Lower leg skin (tissue), 4 donors: ENCODE data around the gene CTBP2. TPM values are rescaled to one million over a fixed set of nuclear protein-coding genes. Genes with fewer than 3 reads are reported as not detected.
A peak's percentile ranks its signal among the peaks of the same experiment; 100 is the strongest.

ENCODE experiments used
- DNase-seq, 2 donors: peaks; one replicate each; pipeline ENCODE4 v3.0.0-alpha.2; 2019; ENCODE audit warnings: low spot score in 2 of 2
- H3K4me3 ChIP-seq: fragments of 200-600 bp; sonication (generic); 2 replicates; pipeline ENCODE4 v1.5.1; 2017; ENCODE audit warnings: mild to moderate bottlenecking, low read depth; ENCODE audit not compliant: poor library complexity, severe bottlenecking
- POLR2A ChIP-seq, 2 donors: fragments of 450-650 bp; IDR thresholded peaks; one replicate each; pipeline ENCODE4 v1.6.1; 2016 to 2017; ENCODE audit warnings: antibody characterized with exemption in 2 of 2, mild to moderate bottlenecking in 1 of 2, moderate library complexity in 1 of 2
- WGBS, 2 donors: methylation state at CpG; one replicate each; pipeline ENCODE4 v1.1.5; 2018; 5-methylcytosine and 5-hydroxymethylcytosine counted together
- intact Hi-C: fragments of 100-400 bp; cut with DNase I; formaldehyde crosslinking; loops from one replicate; pipeline ENCODE4 v1.15.0; 2023; ENCODE audit warnings: low total_unique reads
- total RNA-seq, 4 donors: library from RNA; depleted of rRNA; stranded (reverse); fragments of >200 nt; gene quantifications; one replicate each; pipeline ENCODE4 v1.1.0, GENCODE V29; 2016
- TF ChIP-seq, protein P1 (sequence below), 3 donors: fragments of 450-650 bp; IDR thresholded peaks; one replicate each; pipeline ENCODE4 v1.5.1; 2016; ENCODE audit warnings: antibody characterized with exemption in 3 of 3, mild to moderate bottlenecking in 3 of 3, moderate library complexity in 2 of 3

The CTBP2 gene
- total RNA-seq, 4 donors from 2014 or later: 30.3 to 39.5 (median 32.2) TPM

DNA sequence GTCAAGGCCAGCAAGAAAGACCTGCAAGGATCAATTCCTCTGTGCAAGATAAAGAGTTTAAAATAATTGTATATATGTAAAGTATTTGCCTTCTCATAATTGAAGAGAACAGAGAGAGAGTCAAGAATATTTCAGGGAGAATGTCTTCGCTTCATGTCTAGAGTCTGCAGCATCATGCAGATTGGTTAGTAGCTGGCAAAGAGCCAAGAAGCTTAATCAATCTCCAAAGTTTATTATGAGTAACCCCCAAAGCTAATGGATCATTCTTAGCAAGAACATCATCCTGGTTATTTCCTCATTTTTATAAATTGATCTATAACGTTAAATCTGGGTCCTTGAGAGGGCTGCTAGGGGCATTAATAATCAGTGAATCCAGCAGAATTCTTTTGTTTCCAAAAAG lies 38.9 kb upstream of the CTBP2 start:
- DNase-seq: no peak
- no peak for TF ChIP-seq POLR2A (IDR thresholded peaks at IDR 0.05)
- TF ChIP-seq, protein P1, sequence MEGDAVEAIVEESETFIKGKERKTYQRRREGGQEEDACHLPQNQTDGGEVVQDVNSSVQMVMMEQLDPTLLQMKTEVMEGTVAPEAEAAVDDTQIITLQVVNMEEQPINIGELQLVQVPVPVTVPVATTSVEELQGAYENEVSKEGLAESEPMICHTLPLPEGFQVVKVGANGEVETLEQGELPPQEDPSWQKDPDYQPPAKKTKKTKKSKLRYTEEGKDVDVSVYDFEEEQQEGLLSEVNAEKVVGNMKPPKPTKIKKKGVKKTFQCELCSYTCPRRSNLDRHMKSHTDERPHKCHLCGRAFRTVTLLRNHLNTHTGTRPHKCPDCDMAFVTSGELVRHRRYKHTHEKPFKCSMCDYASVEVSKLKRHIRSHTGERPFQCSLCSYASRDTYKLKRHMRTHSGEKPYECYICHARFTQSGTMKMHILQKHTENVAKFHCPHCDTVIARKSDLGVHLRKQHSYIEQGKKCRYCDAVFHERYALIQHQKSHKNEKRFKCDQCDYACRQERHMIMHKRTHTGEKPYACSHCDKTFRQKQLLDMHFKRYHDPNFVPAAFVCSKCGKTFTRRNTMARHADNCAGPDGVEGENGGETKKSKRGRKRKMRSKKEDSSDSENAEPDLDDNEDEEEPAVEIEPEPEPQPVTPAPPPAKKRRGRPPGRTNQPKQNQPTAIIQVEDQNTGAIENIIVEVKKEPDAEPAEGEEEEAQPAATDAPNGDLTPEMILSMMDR (IDR thresholded peaks at IDR 0.05): no peak
- 79 to 86% methylated on average over 2 of the region's 2 CpGs for WGBS, 2 donors
- intact Hi-C loops: no loop called here
- H3K4me3 ChIP-seq: no peak overlapping the region

- DNase-seq: peak in 1 of 2 donors; percentile 49
- intact Hi-C loops: no loop called here
- H3K4me3 ChIP-seq: no peak overlapping the region
- TF ChIP-seq, protein P1 (IDR thresholded peaks at IDR 0.05): no peak
- TF ChIP-seq POLR2A (IDR thresholded peaks at IDR 0.05): no peak
- WGBS, 2 donors: 89 to 91% methylated on average over 10 of the region's 10 CpGs
Observed at GRCh38 chr10:125194814-125195213, 34.5 kb upstream of the CTBP2 start.

GRCh38 chr10:125193306-125193877 lies 33.0 kb upstream of the CTBP2 start:
- TF ChIP-seq POLR2A (IDR thresholded peaks at IDR 0.05): no peak
- TF ChIP-seq, protein P1 (IDR thresholded peaks at IDR 0.05): no peak
- no peak overlapping the region for H3K4me3 ChIP-seq
- WGBS, 2 donors: 89 to 92% methylated on average over 11 of the region's 11 CpGs
- peak in 1 of 2 donors; percentile 66 for DNase-seq
- intact Hi-C loops: no loop called here

- no peak overlapping the region for H3K4me3 ChIP-seq
- 81 to 83% methylated on average over 12 of the region's 12 CpGs for WGBS, 2 donors
- DNase-seq: peak in 1 of 2 donors; percentile 39
- intact Hi-C loops: no loop called here
- no peak for TF ChIP-seq POLR2A (IDR thresholded peaks at IDR 0.05)
- TF ChIP-seq, protein P1 (IDR thresholded peaks at IDR 0.05): no peak
Observed at GRCh38 chr10:125192620-125193019, 32.3 kb upstream of the CTBP2 start.

DNA sequence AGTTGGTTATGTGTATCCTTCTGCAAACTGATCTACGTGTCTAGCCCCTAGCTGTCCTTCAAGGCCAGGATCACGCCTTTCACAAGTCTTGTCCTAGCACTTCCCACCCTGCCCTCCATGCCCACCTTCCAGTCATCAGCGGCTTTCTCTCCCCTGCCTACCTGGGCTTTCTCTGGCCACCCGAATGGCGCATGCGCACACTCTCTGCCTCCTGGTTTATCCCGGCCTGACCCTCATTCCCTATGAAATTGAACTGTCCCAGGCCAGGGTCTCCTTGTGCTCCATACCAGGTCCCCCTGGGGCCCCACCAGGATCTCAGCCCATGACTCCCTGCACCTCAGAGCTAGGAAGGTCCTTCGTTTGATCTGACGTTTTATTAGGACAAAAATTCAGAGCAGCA lies 31.6 kb upstream of the CTBP2 start:
- no peak overlapping the region for H3K4me3 ChIP-seq
- intact Hi-C loops: no loop called here
- TF ChIP-seq, protein P1 (IDR thresholded peaks at IDR 0.05): no peak
- no peak for TF ChIP-seq POLR2A (IDR thresholded peaks at IDR 0.05)
- WGBS, 2 donors: 87 to 88% methylated on average over 9 of the region's 9 CpGs
- peak in 1 of 2 donors; percentile 78 for DNase-seq

DNA sequence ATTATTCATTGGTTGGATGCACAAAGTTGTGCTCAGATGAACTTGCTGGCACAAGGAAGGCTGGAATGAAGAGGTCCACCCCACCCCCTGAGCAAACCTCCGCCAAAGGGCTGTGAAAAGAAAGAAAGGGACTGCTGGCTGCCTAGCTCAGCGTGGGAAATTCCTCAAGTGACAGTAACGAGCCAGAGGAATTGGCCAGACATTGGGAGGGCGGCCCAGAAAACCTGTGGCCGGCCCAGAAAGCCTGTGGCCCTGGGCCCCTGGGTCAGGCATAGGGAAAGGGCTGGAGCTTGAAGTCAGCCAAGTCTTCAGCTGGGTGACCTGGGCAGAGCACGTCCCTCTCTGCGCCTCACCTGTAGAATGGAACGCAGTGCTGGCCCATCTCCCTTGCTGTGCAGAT lies 30.6 kb upstream of the CTBP2 start:
- 72 to 74% methylated on average over 8 of the region's 8 CpGs for WGBS, 2 donors
- TF ChIP-seq, protein P1 (IDR thresholded peaks at IDR 0.05): no peak
- TF ChIP-seq POLR2A (IDR thresholded peaks at IDR 0.05): no peak
- intact Hi-C loops: no loop called here
- no peak overlapping the region for H3K4me3 ChIP-seq
- peak in 1 of 2 donors; percentile 60 for DNase-seq
